ENCODE measurements around the gene SFT2D3.

Gene SFT2D3

DNA sequence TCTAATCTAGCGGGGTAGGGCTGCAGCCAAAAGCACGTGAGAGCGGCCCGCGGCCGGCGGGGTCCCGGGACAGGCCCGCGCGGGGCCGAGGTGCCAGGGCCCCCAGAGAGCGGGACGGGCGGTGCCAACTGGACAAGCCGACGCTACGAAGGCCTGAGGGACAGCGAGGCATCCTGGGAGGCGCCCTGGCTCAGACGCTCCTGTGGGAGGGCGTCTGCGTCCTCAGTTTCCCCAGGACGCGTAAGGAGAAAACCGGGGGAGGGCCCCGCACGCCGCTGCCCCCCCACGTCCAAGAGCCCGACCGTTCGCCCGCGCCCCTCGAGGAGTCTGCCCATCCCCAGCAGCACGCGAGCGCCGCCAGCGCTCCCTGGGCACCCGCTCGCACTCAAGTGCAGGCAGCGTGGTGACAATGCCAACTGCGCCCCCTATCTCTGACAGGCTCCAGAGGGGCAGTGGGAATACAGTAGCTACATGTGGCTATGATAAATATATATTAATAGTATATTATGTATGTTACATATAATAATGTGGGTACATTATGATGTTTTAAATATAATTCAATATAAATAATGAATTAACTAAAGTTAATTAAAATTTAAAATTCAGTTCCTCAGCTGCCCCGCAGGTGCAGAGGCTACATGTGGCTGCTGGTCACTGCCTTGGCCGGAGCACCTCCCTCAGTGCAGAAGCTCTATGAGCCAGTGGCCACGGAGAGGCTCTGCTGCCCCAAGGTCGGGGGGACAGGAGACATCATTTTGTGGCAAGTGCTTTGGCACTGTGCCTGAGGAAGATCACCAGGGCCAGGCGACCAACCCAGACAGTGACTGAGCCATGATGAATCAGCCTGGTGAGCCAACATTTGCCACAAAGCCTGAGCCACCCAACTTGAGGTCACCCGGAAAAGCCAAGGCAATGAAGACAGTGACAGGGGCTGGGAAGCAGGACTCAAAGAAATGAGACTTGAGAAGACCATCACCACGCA lies 5.5 kb upstream of the SFT2D3 start:
- Mint-ChIP-seq H3K27me3 (ENCODE audit: low read depth, poor library complexity) (peaks cover 25% of the 10 kb centered on the region), H3K27ac (no peak overlapping the region), H3K4me3 (no peak overlapping the region), H3K36me3 (ENCODE audit: low read depth) (peaks cover 8% of the 10 kb centered on the region), H3K9me3 (peaks cover 18% of the 10 kb centered on the region), H3K4me1 (peaks cover 8% of the 10 kb centered on the region)
- TF ChIP-seq, protein P1, sequence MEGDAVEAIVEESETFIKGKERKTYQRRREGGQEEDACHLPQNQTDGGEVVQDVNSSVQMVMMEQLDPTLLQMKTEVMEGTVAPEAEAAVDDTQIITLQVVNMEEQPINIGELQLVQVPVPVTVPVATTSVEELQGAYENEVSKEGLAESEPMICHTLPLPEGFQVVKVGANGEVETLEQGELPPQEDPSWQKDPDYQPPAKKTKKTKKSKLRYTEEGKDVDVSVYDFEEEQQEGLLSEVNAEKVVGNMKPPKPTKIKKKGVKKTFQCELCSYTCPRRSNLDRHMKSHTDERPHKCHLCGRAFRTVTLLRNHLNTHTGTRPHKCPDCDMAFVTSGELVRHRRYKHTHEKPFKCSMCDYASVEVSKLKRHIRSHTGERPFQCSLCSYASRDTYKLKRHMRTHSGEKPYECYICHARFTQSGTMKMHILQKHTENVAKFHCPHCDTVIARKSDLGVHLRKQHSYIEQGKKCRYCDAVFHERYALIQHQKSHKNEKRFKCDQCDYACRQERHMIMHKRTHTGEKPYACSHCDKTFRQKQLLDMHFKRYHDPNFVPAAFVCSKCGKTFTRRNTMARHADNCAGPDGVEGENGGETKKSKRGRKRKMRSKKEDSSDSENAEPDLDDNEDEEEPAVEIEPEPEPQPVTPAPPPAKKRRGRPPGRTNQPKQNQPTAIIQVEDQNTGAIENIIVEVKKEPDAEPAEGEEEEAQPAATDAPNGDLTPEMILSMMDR (IDR thresholded peaks at IDR 0.05) = peak; percentile 39
- DNase-seq = peak; percentile 53

DNA sequence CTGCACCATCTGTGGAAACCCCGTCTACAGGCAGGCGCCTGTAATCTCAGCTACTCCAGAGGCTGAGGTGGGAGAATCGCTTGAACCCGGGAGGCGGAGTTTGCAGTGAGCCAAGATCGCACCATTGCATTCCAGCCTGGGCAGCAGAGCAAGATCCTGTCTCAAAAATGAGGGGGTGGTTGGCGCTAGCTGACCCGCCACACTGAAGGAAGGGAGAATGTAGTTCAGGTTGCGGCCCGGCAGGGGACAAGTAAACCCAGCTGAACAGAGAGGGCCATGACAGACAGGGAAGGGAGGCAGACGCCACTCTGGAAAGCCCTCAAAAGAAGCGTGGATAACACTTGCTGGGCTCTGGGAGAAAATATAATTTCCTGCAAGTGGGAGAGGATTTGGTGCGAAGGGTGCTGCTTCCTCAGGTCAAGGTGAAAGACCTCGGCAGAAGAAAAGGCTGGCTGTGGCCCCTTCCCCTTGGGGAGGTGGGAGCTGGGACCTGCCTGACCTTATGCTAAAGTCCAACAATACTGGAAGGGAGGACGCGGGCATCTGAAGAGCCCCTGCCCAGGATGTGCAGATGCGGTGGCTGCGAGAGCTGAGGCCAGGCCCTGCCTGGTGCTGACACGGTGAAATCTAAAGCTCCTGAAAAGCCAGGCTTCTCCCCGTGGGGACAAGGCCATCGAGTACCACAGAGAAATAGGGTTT lies 3.7 kb upstream of the SFT2D3 start:
- Mint-ChIP-seq H3K27ac (no peak overlapping the region), H3K4me1 (peaks cover 19% of the 10 kb centered on the region), H3K27me3 (ENCODE audit: low read depth, poor library complexity) (peaks cover 16% of the 10 kb centered on the region), H3K36me3 (ENCODE audit: low read depth) (peaks cover 6% of the 10 kb centered on the region), H3K4me3 (no peak overlapping the region), H3K9me3 (no peaks in the 10 kb centered on the region)
- TF ChIP-seq, protein P1 (IDR thresholded peaks at IDR 0.05) = no peak
- no peak for DNase-seq

DNA sequence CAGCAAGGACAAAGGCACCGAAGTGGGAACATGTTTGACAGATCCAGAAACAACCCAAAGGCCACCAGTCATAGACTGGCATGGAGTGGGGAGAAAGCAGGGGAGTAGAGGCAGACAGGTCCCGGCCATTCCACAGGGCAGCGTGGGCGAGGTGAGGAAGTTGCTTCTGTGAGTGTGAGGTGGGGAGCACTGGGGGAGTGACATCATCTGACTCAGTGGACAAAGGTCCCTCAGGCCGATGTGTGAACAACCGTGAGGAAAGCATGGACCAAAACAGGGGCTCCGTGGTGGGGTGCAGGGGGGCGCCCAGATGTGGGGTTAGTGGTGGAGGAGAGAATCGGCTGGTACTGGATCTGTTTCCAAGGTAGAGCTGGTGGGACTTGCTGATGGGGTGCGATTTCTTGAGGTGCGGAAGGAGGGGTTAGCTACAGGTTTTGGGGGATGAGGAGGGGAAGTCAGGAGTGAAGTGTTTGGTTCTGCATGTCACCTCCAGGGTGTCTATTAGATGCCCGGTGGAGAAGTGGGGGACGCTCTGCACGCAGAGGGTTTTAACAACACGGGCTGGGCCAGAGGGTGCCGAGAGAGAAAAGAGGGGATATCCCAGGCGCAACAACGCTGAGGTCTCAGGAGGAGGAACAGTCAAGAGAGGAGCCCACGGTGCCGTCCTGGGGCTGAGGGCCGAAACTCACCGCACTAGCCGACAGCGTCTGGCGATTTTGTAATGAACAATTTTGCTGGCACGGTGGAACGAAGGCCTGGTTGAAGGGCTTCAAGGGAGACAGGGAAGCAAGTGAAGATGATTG lies 2.5 kb upstream of the SFT2D3 start:
- H3K27me3 Mint-ChIP-seq (ENCODE audit: low read depth, poor library complexity) = peaks cover 11% of the 10 kb centered on the region
- H3K36me3 Mint-ChIP-seq (ENCODE audit: low read depth) = peaks cover 17% of the 10 kb centered on the region
- TF ChIP-seq, protein P1 (IDR thresholded peaks at IDR 0.05) = no peak
- H3K4me3 Mint-ChIP-seq = no peak overlapping the region
- no peaks in the 10 kb centered on the region for H3K9me3 Mint-ChIP-seq
- H3K4me1 Mint-ChIP-seq = peaks cover 27% of the 10 kb centered on the region
- H3K27ac Mint-ChIP-seq = no peak overlapping the region
- no peak for DNase-seq

DNA sequence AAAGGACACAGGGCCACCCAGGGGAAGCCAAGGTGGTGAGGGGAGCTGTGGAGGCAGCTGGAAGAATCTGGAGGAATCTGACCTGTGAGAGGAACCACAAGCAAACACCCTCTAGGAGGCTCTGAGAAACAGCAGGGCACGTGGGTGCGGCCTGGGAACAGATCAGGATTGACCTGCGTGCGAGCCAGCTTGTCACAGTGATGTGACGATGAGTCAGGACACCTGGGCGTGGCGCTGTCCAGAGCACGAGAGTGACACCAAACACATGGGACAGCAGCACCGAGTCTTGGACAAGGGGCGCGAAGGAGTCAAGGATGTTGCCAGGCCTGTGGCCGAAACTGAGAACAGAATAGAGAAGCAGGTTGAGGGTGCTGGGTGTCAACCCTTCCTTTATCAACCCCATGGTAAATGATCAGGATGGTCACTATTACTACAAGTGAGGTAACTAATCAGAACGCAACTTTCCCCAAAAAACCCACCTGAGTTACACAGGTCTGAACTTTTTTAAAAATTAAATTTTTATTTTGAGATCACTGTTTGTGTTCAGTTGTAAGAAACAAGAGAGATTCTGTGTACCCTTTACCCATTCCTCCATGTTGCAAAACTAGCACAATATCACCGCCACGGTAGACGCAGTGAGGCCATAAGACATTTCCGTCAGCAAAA lies 637 bp upstream of the SFT2D3 start:
- H3K27ac Mint-ChIP-seq = peak overlapping the region; percentile 97
- TF ChIP-seq, protein P1 (IDR thresholded peaks at IDR 0.05) = no peak
- H3K4me1 Mint-ChIP-seq = peaks cover 43% of the 10 kb centered on the region
- peaks cover 11% of the 10 kb centered on the region for H3K27me3 Mint-ChIP-seq (ENCODE audit: low read depth, poor library complexity)
- peaks cover 36% of the 10 kb centered on the region for H3K36me3 Mint-ChIP-seq (ENCODE audit: low read depth)
- no peaks in the 10 kb centered on the region for H3K9me3 Mint-ChIP-seq
- peak; percentile 24 for DNase-seq
- H3K4me3 Mint-ChIP-seq = peak overlapping the region; percentile 90

DNA sequence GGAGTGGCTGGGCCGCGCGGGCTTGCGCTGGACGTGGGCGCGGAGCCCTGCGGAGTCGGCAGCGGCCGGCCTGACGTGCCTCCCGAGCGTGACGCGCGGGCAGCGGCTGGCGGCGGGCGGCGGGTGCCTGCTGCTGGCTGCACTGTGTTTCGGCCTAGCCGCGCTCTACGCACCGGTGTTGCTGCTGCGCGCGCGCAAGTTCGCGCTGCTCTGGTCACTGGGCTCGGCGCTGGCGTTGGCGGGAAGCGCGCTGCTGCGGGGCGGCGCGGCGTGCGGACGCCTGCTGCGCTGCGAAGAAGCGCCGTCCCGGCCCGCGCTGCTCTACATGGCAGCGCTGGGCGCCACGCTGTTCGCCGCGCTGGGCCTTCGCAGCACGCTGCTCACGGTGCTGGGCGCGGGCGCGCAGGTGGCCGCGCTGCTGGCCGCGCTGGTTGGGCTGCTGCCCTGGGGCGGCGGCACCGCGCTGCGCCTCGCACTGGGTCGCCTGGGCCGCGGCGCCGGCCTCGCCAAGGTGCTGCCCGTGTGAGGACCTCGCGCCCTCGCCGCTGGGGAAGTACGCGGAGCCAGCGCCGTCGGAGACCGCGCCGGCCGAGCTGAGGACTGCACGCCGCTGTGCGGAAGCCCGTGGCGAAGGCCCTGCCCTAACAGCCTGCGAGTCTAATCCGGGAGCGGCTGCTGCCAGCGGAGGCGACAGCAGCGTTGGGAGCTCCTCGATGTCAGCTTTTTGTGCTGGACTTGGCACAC lies 526 bp downstream of the SFT2D3 start:
- Mint-ChIP-seq H3K4me1 (peaks cover 43% of the 10 kb centered on the region), H3K27ac (peak overlapping the region; percentile 20), H3K9me3 (no peaks in the 10 kb centered on the region), H3K4me3 (peak overlapping the region; percentile 90), H3K27me3 (ENCODE audit: low read depth, poor library complexity) (peaks cover 7% of the 10 kb centered on the region), H3K36me3 (ENCODE audit: low read depth) (peaks cover 46% of the 10 kb centered on the region)
- peak; percentile 78 for DNase-seq
- TF ChIP-seq, protein P1 (IDR thresholded peaks at IDR 0.05) = no peak

Data from nephron progenitor cell (in vitro differentiated cells).